ENCODE measurements around the gene NPFF.

The NPFF gene

DNA sequence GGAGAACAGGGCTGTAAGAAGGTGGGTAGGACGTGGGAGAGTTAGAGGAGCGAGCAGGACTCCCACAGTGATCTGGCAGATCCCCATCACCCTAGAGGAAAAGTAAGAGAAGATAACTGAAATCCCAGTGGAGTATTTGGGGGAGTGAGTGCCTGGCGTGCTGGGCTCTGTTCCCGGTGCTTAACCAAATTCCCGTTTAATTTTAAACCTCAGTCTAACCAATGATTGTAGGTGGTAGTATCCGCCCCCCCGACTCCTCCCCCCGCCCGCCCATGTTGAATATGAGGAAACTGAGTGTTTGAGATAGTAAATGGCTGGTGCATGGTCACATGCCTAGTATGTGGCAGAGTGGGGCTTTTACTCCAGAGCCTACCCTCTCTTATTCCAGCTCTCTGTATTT lies 5.0 kb downstream of the NPFF start:
- TF ChIP-seq, protein P1, sequence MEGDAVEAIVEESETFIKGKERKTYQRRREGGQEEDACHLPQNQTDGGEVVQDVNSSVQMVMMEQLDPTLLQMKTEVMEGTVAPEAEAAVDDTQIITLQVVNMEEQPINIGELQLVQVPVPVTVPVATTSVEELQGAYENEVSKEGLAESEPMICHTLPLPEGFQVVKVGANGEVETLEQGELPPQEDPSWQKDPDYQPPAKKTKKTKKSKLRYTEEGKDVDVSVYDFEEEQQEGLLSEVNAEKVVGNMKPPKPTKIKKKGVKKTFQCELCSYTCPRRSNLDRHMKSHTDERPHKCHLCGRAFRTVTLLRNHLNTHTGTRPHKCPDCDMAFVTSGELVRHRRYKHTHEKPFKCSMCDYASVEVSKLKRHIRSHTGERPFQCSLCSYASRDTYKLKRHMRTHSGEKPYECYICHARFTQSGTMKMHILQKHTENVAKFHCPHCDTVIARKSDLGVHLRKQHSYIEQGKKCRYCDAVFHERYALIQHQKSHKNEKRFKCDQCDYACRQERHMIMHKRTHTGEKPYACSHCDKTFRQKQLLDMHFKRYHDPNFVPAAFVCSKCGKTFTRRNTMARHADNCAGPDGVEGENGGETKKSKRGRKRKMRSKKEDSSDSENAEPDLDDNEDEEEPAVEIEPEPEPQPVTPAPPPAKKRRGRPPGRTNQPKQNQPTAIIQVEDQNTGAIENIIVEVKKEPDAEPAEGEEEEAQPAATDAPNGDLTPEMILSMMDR (IDR thresholded peaks at IDR 0.05) = no peak

DNA sequence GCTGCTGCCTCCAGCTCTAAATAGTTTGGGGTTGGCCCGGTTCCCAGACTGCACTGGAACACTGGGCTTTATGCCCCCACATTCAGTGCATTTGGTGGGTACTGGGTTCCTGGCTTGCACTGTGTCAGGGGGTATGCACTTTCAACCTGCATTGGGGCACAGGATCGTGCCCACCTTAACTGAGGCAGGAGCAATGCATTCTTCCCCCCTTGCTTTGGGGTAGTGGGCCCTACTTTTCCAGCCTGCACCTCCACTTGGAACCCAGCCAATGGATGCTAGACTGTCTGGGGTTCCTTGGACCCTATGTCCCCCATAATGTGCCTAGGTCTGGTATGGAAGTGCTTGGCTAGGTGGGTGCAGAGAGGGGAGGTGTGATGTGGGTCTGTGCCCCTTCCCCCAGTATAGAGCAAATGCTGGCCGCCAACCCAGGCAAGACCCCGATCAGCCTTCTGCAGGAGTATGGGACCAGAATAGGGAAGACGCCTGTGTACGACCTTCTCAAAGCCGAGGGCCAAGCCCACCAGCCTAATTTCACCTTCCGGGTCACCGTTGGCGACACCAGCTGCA lies 5.6 kb downstream of the NPFF start:
- TF ChIP-seq, protein P1 (IDR thresholded peaks at IDR 0.05) = no peak

DNA sequence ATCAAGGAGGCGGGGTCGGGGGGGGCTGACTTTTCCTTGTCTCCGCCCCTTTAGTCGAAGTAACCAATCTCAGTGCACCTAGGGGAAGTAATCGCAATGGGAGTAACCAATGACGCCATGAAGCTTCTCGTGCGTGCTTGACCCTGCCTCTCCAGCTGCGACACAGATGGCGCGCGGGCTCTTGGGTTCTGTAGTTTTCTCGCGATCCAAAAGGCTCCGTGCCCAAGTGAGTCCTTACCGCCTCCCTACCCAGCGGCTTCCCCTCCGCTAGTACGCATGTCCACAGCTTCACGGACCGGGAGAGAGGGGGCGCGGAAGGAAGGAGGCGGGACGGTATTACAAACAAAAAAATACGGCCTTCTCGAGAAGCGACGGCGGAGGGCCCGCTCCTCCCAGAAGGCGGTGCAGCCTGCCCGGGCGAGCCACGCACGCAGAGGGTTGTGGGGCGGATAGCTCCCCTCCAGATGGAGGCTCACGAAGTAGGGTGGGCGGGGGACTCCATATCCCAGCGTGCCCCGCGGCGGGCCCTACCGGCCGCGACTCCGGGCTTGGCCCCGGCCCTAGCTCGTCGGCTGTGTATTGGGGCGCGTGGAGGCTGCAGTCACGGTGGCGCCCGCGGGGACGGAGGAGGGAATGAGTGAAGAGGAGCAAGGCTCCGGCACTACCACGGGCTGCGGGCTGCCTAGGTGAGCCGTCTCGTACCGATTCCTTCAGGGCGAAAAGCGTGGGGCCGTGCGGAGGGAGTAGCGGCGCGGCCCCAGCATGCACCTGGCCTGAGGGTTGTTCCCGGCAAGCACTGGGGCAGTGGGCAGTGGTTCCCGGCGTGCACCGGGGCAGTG lies 6.3 kb downstream of the NPFF start, which contains the start of gene TARBP2:
Gene TARBP2, plus strand, starts transcription at position 508 of the 839 bp plus-strand sequence. Its CDS starts 126 bp downstream, at position 634.
- TF ChIP-seq, protein P1 (IDR thresholded peaks at IDR 0.05) = no peak

DNA sequence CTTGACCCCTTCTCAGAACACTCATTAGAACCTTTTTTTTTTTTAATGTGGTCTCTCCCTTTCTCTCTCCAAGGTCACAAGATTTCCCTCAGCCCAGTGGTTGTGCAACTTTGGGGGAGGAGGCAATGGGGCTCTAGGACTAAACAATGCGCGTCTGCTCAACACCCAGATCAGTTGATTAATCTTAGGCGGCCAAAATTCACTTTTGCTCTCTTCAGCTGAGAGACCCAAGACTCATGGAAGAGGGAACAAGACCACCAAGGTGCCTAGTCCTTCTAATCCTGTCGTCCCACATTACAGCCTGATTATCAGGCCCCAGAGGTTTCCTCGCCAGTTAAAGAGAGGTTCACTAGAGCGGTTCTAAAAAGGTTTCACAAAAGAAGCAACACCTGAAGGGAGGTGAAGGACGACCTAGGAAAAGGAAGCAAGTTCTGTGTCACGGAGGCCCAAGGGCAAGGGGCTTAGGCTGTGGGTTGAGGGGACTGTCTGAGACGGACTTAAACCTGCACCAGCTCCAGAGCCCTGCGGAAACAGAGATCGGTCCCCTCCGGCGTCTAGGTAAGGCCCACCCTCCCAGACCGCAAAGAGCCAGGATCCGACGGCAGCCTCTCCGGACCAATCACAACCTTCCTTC lies 7.0 kb downstream of the NPFF start:
- TF ChIP-seq, protein P1 (IDR thresholded peaks at IDR 0.05) = no peak

DNA sequence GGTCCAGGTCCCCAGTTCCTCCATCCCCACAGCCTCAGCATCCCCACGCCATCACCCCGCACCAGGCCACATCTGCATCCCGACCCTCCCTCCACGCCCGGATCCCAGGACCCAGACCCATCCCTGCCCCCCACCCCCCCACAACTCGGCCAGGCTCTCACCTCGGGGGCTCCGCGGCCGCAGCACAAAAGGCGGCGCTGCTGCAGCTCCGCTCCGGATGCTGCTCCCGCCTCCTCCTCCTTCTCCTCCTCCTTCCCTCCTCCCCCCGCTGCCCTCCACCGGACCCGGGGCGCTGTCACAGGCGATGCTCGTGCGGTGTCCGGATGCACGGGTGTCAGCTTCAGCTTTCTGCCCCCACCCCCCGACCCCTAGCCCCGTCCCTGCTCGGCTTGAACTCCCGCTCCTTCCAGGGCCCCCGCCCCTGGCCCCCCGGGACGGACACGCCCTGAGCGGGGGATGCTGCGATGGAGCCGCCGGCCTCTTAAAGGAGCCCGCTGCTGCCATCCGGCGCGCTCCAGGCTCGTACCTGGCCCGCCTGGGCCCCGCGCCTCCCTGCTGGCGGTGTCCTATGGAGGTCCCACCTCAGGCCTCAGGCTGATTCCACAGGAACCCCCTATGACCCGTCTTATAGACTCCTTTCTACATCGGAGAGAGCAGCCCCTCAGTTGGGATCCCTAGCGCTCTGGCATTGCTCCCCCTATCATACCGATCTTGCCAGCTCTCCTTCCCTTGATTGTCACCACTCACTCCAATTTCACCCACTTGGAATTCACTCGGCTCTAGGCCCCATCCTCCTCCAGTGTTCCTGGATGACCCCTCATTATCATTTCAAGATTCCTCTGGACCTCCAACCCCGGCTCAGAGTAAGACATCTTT lies 7.8 kb downstream of the NPFF start, which contains the start of gene MAP3K12:
Gene MAP3K12, minus strand, starts transcription at position 193 of the 876 bp plus-strand sequence. CDS start 12,067 bp downstream, outside the sequence.
- TF ChIP-seq, protein P1 (IDR thresholded peaks at IDR 0.05) = no peak; the same call in 1 of the 2 replicates

DNA sequence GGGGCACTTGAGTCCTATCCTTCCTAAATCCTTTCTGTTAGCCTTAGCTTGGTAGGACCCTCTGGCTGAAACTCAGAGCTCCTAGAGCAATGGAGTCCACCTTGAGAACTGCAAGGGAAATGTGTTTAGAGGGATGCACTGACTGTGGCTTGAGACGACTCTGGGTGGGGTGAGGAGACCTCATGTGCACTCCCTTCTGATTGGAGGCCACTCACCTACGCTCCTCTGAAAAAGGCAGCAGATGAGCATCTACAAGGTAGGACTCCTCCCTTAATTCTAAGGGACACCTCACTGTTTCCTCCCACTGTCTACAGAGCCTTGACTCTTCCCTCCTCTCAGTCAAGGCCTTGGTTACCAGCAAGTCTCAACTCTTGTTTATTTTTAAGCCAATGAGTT lies 9.1 kb downstream of the NPFF start:
- TF ChIP-seq, protein P1 (IDR thresholded peaks at IDR 0.05) = no peak

DNA sequence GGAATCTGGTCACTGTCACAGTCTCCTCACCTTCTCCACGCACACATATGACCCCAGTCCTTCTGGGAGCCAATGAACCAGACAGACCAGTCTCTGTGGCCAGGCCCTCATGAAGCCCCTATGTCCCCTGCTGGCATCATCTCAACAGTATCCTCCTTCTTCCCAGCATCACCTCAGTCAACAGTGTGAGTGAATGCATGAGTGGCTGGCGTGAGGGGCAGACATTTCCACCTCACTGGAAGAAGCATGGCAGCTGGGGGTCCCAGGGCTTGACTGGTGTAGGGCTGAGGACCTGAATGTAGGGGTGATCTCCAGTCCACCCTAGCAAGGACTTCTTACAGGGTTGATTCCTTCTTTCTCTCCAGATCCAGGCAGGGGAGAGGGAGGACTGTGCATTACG lies 9.8 kb downstream of the NPFF start:
- TF ChIP-seq, protein P1 (IDR thresholded peaks at IDR 0.05) = no peak
